ENCODE measurements around the gene PDE8A.

The PDE8A gene

DNA sequence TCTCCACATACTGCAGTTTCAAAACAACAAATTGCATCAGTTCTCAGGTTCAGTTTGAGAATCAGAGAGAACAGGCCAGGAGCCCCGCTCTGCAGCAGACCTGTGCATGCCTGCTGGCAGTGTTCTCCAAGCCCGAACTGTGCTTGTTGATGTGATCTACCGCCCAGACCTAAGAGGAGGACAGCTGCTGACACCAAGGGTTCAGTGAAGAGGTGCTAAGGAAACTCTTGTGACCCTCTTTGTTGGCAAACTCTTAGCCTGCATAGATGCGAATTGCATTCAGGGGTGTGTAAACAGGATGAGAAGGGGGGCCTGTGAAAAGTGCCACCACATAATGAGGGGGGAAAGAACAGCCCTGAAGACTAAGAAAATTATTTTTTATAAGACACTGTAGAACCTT lies 89.8 kb downstream of the PDE8A start:
- no peak for DNase-seq (ENCODE audit: low read depth in 1 of 2, low spot score in 1 of 2)

GRCh38 chr15:85072917-85073316 lies 91.3 kb downstream of the PDE8A start:
- DNase-seq (ENCODE audit: low read depth in 1 of 2, low spot score in 1 of 2) = no peak

GRCh38 chr15:85073556-85074194 lies 92.0 kb downstream of the PDE8A start:
- no peak for DNase-seq (ENCODE audit: low read depth in 1 of 2, low spot score in 1 of 2)

GRCh38 chr15:85086855-85087254 lies 105.2 kb downstream of the PDE8A start:
- no peak for DNase-seq (ENCODE audit: low read depth in 1 of 2, low spot score in 1 of 2)

- no peak for DNase-seq (ENCODE audit: low read depth in 1 of 2, low spot score in 1 of 2)
Observed at GRCh38 chr15:85088300-85088699, 106.6 kb downstream of the PDE8A start.

GRCh38 chr15:85089929-85090597 lies 108.4 kb downstream of the PDE8A start:
- DNase-seq (ENCODE audit: low read depth in 1 of 2, low spot score in 1 of 2) = no peak

- no peak for DNase-seq (ENCODE audit: low read depth in 1 of 2, low spot score in 1 of 2)
Observed at GRCh38 chr15:85091990-85092389, 110.3 kb downstream of the PDE8A start.

GRCh38 chr15:85094685-85095084 lies 113.0 kb downstream of the PDE8A start:
- DNase-seq (ENCODE audit: low read depth in 1 of 2, low spot score in 1 of 2) = no peak

DNA sequence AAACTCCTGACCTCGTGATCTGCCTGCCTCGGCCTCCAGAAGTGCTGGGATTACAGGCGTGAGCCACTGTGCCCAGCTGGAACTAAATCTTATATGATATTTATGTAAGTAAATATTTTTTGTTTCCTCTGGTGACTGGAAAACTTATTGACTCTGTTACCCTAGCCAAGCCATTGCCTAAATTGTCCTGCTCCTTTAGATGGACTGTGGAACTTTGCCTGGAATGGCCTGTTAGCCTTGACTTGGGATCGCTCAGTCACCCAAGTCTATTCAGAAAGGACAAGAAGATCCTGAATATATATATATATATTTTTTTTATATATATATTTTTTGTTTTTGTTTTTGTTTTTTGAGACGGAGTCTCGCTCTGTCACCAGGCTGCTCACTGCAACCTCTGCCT lies 113.9 kb downstream of the PDE8A start:
- no peak for DNase-seq (ENCODE audit: low read depth in 1 of 2, low spot score in 1 of 2)

DNA sequence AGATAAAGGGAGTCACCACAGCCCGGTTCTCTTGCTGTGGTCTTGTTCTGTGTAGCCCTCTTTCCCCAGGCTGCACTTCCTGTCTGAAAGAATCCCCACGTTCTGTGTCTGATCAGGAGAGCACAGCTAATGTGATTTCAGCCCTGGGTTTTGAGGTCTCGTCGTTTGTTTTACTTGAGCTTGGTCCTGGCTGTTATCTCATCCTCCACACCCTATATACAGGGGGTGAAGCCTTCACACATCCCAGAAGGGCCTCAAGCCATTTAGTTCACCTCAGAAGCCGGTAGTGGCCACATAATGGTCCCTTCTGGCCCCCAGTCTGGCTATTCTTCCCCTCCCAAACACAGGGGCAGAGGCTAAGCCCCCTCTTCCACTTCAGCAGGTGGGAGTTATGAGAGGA lies 115.6 kb downstream of the PDE8A start:
- DNase-seq (ENCODE audit: low read depth in 1 of 2, low spot score in 1 of 2) = no peak

- no peak for DNase-seq (ENCODE audit: low read depth in 1 of 2, low spot score in 1 of 2)
Observed at GRCh38 chr15:85097725-85098124, 116.1 kb downstream of the PDE8A start.

- DNase-seq (ENCODE audit: low read depth in 1 of 2, low spot score in 1 of 2) = no peak
Observed at GRCh38 chr15:85099195-85099803, 117.6 kb downstream of the PDE8A start.

GRCh38 chr15:85100186-85100937 lies 118.7 kb downstream of the PDE8A start:
- DNase-seq (ENCODE audit: low read depth in 1 of 2, low spot score in 1 of 2) = no peak

GRCh38 chr15:85104584-85104983 lies 122.9 kb downstream of the PDE8A start:
- no peak for DNase-seq (ENCODE audit: low read depth in 1 of 2, low spot score in 1 of 2)

DNA sequence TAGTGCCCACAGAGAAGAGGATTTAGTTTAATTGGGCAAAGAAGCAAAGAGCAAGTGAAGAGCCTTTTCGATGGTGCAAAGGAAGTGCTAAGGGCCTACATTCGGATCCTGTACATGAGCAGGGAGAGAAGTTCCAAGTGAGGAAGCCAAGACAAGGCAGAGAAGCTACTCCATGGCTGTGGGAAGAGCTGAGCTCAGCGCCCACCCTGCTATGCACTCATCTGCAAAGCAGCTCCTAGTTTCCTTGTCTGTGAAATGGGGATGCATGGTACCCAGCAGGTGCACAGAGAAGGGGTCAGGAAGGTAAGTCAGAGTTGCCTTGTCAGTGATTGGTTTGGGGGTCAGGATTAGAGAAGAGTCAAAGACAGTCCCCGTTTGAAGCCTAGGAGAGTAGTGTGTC lies 126.5 kb downstream of the PDE8A start:
- no peak for DNase-seq (ENCODE audit: low read depth in 1 of 2, low spot score in 1 of 2)

GRCh38 chr15:85109333-85109732 lies 127.7 kb downstream of the PDE8A start:
- DNase-seq (ENCODE audit: low read depth in 1 of 2, low spot score in 1 of 2) = no peak

DNA sequence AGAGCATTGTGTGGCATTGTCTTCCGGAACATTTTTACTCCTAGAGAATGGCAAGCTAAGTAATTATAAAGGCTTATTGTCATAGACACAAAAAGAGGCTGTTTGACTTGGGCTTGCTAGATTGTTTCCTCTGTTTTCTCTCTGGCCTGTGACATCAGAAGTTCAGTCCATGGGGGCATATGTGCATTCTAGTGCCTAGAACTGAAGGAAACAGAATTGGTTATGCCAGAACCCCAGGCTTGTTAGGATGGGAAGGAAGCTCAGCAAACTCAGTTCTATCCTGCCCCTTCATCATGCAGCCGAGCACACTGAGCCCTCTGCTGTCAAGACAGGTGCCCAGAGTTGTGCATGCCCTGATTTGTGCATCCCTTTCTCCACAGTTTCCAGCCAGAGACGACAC lies 131.3 kb downstream of the PDE8A start:
- no peak for DNase-seq (ENCODE audit: low read depth in 1 of 2, low spot score in 1 of 2)

GRCh38 chr15:85114886-85115285 lies 133.2 kb downstream of the PDE8A start:
- no peak for DNase-seq (ENCODE audit: low read depth in 1 of 2, low spot score in 1 of 2)

GRCh38 chr15:85116066-85116465 lies 134.4 kb downstream of the PDE8A start:
- no peak for DNase-seq (ENCODE audit: low read depth in 1 of 2, low spot score in 1 of 2)

GRCh38 chr15:85116494-85116893 lies 134.8 kb downstream of the PDE8A start:
- no peak for DNase-seq (ENCODE audit: low read depth in 1 of 2, low spot score in 1 of 2)

DNA sequence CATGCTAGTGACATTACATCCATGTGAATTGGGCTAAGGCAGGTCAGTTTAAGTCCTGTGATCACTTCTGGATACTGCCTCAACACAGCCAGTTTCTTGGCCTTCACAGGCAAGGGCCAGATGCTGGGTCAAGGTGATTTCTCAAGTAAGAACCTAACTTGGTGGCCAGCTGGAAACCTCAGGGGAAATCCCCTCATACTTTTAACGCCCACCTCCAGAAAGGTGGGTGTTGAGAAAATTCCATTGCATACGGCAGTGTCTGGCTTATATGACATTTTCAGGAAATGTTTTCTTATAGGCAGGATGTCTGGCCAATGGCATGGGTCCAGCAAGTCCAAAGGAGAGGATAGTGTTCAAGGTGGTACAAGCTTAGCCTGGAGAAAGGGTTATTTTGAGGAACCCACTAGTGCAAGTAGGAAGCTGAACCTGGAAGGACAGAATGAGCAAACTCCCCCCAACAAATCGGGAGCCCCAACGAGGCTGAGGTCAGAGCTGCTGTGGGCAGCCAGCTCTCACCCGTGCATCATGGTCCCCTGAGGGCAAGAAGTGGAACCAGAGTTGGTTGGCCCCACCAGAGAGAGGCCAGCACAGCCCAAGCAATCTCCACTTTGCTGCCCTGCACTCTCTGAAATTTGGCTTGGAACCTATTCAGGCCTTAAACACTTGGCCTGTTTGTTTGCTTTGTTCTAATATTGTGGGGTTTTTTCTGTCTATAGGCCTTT lies 135.4 kb downstream of the PDE8A start:
- DNase-seq (ENCODE audit: low read depth in 1 of 2, low spot score in 1 of 2) = no peak
